ENCODE results near the gene WASF2. TPM values are rescaled to one million over a fixed set of nuclear protein-coding genes. Genes with fewer than 3 reads are reported as not detected.

The WASF2 gene
- total and polyA plus RNA-seq, 2 of the 13 experiments (the other 11 are each of a cell fraction or from before 2014, with no cell fraction given): 10.4 to 27.7 TPM

- no peak for TF ChIP-seq ZHX2 (IDR thresholded peaks at IDR 0.05; ENCODE audit: low read depth)
- TF ChIP-seq ZHX2 (CRISPR knock-in tag; IDR thresholded peaks at IDR 0.05; ENCODE audit: borderline replicate concordance): no peak
- no peak for TF ChIP-seq ZNF709 (CRISPR knock-in tag; IDR thresholded peaks at IDR 0.05)
- TF ChIP-seq FOSL1 (CRISPR knock-in tag; IDR thresholded peaks at IDR 0.05; ENCODE audit: borderline replicate concordance): no peak
- TF ChIP-seq HDAC6 (IDR thresholded peaks at IDR 0.05; ENCODE audit: low read depth, low read length): no peak
- TF ChIP-seq RARA (CRISPR knock-in tag; IDR thresholded peaks at IDR 0.05): peak; percentile 51
- peak; percentile 47 for TF ChIP-seq ZNF331 (CRISPR knock-in tag; IDR thresholded peaks at IDR 0.05)
- no peak for TF ChIP-seq AGO2 (optimal IDR thresholded peaks at IDR 0.05; ENCODE audit: low read depth, low read length)
- TF ChIP-seq ZNF850 (CRISPR knock-in tag; conservative IDR thresholded peaks at IDR 0.05): no peak
- peak; percentile 59 for TF ChIP-seq ZNF281 (CRISPR knock-in tag; IDR thresholded peaks at IDR 0.05; ENCODE audit: borderline replicate concordance)
- TF ChIP-seq KLF13 (CRISPR knock-in tag; IDR thresholded peaks at IDR 0.05): no peak
- TF ChIP-seq PAXIP1 (CRISPR knock-in tag; conservative IDR thresholded peaks at IDR 0.05): peak; percentile 86
- TF ChIP-seq MLXIP (CRISPR knock-in tag; IDR thresholded peaks at IDR 0.05; ENCODE audit: borderline replicate concordance): no peak
- 0 out of 4 replicates have a peak, but pooled peaks of 1 of the 2 experiments have one; percentile 34 for TF ChIP-seq NR2F1 (CRISPR knock-in tag; IDR thresholded peaks at IDR 0.05)
Measured at GRCh38 chr1:27520651-27521050, 30.7 kb upstream of the WASF2 start (continued).
